ENCODE measurements around the gene TNIK. TPM values are rescaled to one million over a fixed set of nuclear protein-coding genes. Genes with fewer than 3 reads are reported as not detected.

The TNIK gene
- total and polyA plus RNA-seq, 10 of the 15 experiments (the other 5 are each of a cell fraction or from before 2014, with no cell fraction given), result 13.9 to 74.3 (median 48.2) TPM

DNA sequence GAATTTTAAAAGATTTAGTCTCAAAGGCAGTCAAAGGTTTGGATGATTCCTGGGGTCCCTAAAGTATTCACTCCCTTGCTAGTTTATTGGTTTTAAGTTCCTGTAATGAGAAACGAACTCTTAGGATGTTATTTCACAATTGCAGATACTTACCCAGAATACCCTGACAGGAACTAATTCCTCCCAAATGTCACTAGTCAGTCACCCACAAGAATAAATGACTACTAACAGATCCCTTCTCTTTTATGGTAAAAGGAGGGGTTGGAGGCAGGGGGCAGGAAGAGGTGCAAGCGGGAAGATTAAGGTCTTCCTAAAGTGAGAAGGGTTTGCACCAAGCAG is 259.5 kb downstream of the TNIK start:
- CTCF ChIA-PET, result no interaction called here
- intact Hi-C loops (cut with micrococcal nuclease; ENCODE audit: unreplicated experiment) (no loop called here), in situ Hi-C loops (cut with MboI) (no loop called here)
- H2AFZ ChIP-seq (ENCODE audit: control insufficient read depth, low read depth, low read length), result no peak overlapping the region
- H3K9ac ChIP-seq (ENCODE audit: control insufficient read depth, insufficient read depth, low read length), result no peak overlapping the region
- no peak overlapping the region for H3K4me3 ChIP-seq
- H3K4me1 ChIP-seq (ENCODE audit: control insufficient read depth, insufficient read depth, low read length), result no peaks in the 10 kb centered on the region
- no TSS peak for BruUV-seq (replicated peaks)
- peaks cover 1% of the 10 kb centered on the region; the same call in 1 of the 2 replicates for H3K79me2 ChIP-seq (ENCODE audit: control insufficient read depth, insufficient read depth, low read length)
- DNase-seq (ENCODE audit: low read depth, low spot score), result no peak
- SMC1A ChIA-PET (ENCODE audit: uncharacterized antibody, unreplicated experiment), result no interaction called here
- H3K27ac ChIP-seq (ENCODE audit: control insufficient read depth, insufficient read depth), result no peak overlapping the region
- 98% methylated on average over 2 of the region's 2 CpGs for WGBS (ENCODE audit: insufficient coverage, insufficient replicate concordance, low lambda C conversion rate, missing lambda C conversion rate)
- RAD21 ChIA-PET (ENCODE audit: unreplicated experiment), result no interaction called here
- H4K20me1 ChIP-seq (ENCODE audit: control insufficient read depth, insufficient read depth), result no peaks in the 10 kb centered on the region
- FAIRE-seq, result no peak
- TF ChIP-seq MTA3 (IDR thresholded peaks at IDR 0.05; ENCODE audit: borderline replicate concordance, low read length) (no peak), CREB1 (IDR thresholded peaks at IDR 0.05; ENCODE audit: low read depth) (no peak), HDAC6 (IDR thresholded peaks at IDR 0.05; ENCODE audit: unreplicated experiment) (no peak), GATAD2B (conservative IDR thresholded peaks at IDR 0.05; ENCODE audit: low read depth) (no peak), ATF7 (IDR thresholded peaks at IDR 0.05; ENCODE audit: low read depth) (no peak), EED (IDR thresholded peaks at IDR 0.05; ENCODE audit: low read depth) (no peak), ASH2L (IDR thresholded peaks at IDR 0.05; ENCODE audit: borderline replicate concordance, low read depth) (no peak), SMAD5 (IDR thresholded peaks at IDR 0.05; ENCODE audit: low read depth) (no peak), YY1 (IDR thresholded peaks at IDR 0.05; ENCODE audit: low read depth, low read length) (no peak), KAT2A (conservative IDR thresholded peaks at IDR 0.05; ENCODE audit: control insufficient read depth, low read depth, low read length) (no peak), KDM1A (IDR thresholded peaks at IDR 0.05; ENCODE audit: borderline replicate concordance) (no peak), BMI1 (IDR thresholded peaks at IDR 0.05; ENCODE audit: borderline replicate concordance) (no peak), SUPT20H (IDR thresholded peaks at IDR 0.05; ENCODE audit: borderline replicate concordance, control insufficient read depth, low read depth, low read length) (no peak), SMAD1 (IDR thresholded peaks at IDR 0.05; ENCODE audit: low read depth, partially characterized antibody) (no peak)
- TF ChIP-seq, protein P1, sequence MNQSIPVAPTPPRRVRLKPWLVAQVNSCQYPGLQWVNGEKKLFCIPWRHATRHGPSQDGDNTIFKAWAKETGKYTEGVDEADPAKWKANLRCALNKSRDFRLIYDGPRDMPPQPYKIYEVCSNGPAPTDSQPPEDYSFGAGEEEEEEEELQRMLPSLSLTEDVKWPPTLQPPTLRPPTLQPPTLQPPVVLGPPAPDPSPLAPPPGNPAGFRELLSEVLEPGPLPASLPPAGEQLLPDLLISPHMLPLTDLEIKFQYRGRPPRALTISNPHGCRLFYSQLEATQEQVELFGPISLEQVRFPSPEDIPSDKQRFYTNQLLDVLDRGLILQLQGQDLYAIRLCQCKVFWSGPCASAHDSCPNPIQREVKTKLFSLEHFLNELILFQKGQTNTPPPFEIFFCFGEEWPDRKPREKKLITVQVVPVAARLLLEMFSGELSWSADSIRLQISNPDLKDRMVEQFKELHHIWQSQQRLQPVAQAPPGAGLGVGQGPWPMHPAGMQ (IDR thresholded peaks at IDR 0.05; ENCODE audit: borderline replicate concordance), result no peak
- TF ChIP-seq, protein P2, sequence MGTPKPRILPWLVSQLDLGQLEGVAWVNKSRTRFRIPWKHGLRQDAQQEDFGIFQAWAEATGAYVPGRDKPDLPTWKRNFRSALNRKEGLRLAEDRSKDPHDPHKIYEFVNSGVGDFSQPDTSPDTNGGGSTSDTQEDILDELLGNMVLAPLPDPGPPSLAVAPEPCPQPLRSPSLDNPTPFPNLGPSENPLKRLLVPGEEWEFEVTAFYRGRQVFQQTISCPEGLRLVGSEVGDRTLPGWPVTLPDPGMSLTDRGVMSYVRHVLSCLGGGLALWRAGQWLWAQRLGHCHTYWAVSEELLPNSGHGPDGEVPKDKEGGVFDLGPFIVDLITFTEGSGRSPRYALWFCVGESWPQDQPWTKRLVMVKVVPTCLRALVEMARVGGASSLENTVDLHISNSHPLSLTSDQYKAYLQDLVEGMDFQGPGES (IDR thresholded peaks at IDR 0.05), result no peak
- TF ChIP-seq, protein P3, sequence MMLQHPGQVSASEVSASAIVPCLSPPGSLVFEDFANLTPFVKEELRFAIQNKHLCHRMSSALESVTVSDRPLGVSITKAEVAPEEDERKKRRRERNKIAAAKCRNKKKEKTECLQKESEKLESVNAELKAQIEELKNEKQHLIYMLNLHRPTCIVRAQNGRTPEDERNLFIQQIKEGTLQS (IDR thresholded peaks at IDR 0.05; ENCODE audit: borderline replicate concordance, extremely low read depth, low read depth, low read length), result no peak
- H3K27me3 ChIP-seq (replicated peaks in 1 of 2; ENCODE audit: control insufficient read depth in 2 of 2, insufficient read depth in 2 of 2, low read length in 1 of 2), result no peaks in the 10 kb centered on the region
- ATAC-seq, result no peak
- no peak overlapping the region for H3K4me2 ChIP-seq (ENCODE audit: control insufficient read depth, insufficient read depth)
- H3K36me3 ChIP-seq (ENCODE audit: control insufficient read depth in 2 of 2, insufficient read depth in 2 of 2, low read length in 1 of 2), result peaks cover 5 to 11% of the 10 kb centered on the region in 2 experiments
- H3K9me3 ChIP-seq (replicated peaks; ENCODE audit: control insufficient read depth, insufficient read depth, low read length), result no peaks in the 10 kb centered on the region; the same call in 1 of the 3 replicates
- POLR2A ChIA-PET, result no interaction called here

Measured in GM12878 (cell line).